ENCODE data around the gene PDCD6IP. TPM values are rescaled to one million over a fixed set of nuclear protein-coding genes. Genes with fewer than 3 reads are reported as not detected.

The PDCD6IP gene
- total and polyA plus RNA-seq, 2 of the 13 experiments (the other 11 are each of a cell fraction or from before 2014, with no cell fraction given): 62.5 to 85.6 TPM

DNA sequence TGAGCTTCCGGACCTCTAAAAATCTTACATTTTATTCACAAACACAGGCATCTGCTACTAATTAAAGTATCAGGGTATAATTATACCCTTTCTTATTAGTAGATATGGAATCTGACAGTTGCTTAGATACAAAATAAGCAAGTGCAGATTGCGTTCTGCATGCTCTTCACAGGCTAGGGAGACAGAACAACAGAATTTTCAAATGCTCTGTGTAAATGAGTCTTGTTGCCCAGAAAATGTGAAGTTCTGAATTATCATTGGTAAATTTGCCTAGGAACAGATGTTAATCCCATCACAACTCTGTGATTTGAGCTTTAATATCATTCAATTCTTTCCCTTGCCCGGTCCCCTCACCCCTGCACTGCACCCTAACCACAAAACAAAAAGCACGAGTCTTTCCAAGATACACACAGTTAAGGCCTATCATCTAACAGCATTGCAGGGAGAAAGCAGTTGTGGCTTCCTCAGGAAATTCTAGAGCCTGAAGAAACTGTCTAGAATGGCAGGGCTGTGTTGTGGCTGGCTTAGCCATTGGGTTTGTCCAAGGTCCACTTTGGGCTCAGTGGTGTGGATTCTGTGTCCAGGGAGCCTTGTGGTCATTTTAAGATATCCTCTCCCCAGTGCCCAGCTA lies 119.8 kb downstream of the PDCD6IP start (continued):
- no peak for TF ChIP-seq ZNF430 (CRISPR knock-in tag; IDR thresholded peaks at IDR 0.05)

Other genes starting within 250 kb of the PDCD6IP start
- 30.6 and 34.8 TPM in 2 replicates for gene CLASP2, start 80.4 kb upstream of the PDCD6IP start, total RNA-seq (2016; rRNA removed; fragmentation: Illumina TruSeq; extraction: Trizol)
- gene CLASP2, start 80.4 kb upstream of the PDCD6IP start, polyA plus RNA-seq (2011; rRNA removed): 12.7 and 15.7 TPM in 2 replicates